Panc1 (cell line): Measurements from ENCODE around the gene TRAPPC12. TPM values are rescaled to one million over a fixed set of nuclear protein-coding genes. Genes with fewer than 3 reads are reported as not detected.

Source experiments
- ATAC-seq: fragments of 200-7000 bp; cut with Tn5 transposase; 2 replicates; pipeline ENCODE4 v1.9.1; 2020; ENCODE audit warnings: mild to moderate bottlenecking, moderate library complexity
- BruUV-seq: library from RNA; stranded (reverse); fragments of 400-500 nt; replicated peaks from 2 replicates; lab custom pipeline; 2021; lab: Mats Ljungman, UMichigan
- CTCF ChIA-PET: fragments of 300-600 bp; sonication (Branson Sonifier 250); formaldehyde crosslinking; loops from one replicate; lab custom pipeline; 2022; ENCODE audit warnings: antibody characterized with exemption; lab: Charles Lee
- POLR2A ChIA-PET: fragments of 300-600 bp; sonication (Branson Sonifier 250); formaldehyde crosslinking; loops from one replicate; lab custom pipeline; 2022; ENCODE audit warnings: antibody characterized with exemption; lab: Charles Lee
- DNase-seq: peaks from one replicate; pipeline ENCODE4 v3.0.0-alpha.2; 2010; ENCODE audit warnings: low read depth, low spot score
- H3K27ac ChIP-seq: 2 replicates; pipeline ENCODE4 v1.5.1; 2011; ENCODE audit warnings: mild to moderate bottlenecking, low read length, inconsistent platforms
- H3K27me3 ChIP-seq: fragments of 200-500 bp; sonication (Bioruptor generic); 2 replicates; pipeline ENCODE4 v1.6.0; 2014; ENCODE audit warnings: low read length, inconsistent platforms; ENCODE audit not compliant: control insufficient read depth, insufficient read depth
- H3K36me3 ChIP-seq: fragments of 200-500 bp; sonication (Bioruptor generic); 2 replicates; pipeline ENCODE4 v1.5.1; 2014; ENCODE audit warnings: inconsistent platforms, mild to moderate bottlenecking, low read length, moderate library complexity; ENCODE audit not compliant: control insufficient read depth, insufficient read depth
- H3K4me1 ChIP-seq: 2 replicates; pipeline ENCODE4 v1.5.1; 2011; ENCODE audit warnings: inconsistent platforms, mild to moderate bottlenecking, low read length, moderate library complexity; ENCODE audit not compliant: control insufficient read depth, insufficient read depth
- H3K4me3 ChIP-seq, 2 experiments: 2 replicates each; pipeline ENCODE4 v1.5.1; 2011 to 2012; ENCODE audit warnings: low read depth in 2 of 2, low read length in 2 of 2, mild to moderate bottlenecking in 2 of 2, inconsistent platforms in 1 of 2, moderate library complexity in 1 of 2
- H3K9me3 ChIP-seq: fragments of 200-500 bp; sonication (Bioruptor generic); 2 replicates; pipeline ENCODE4 v1.5.1; 2014; ENCODE audit warnings: low read depth, mild to moderate bottlenecking, inconsistent platforms, low read length, moderate library complexity; ENCODE audit not compliant: control insufficient read depth, insufficient read depth
- POLR2AphosphoS5 ChIP-seq: IDR thresholded peaks from 2 replicates; pipeline ENCODE4 v1.6.1; 2012; ENCODE audit warnings: mild to moderate bottlenecking, low read depth, low read length, moderate library complexity
- SIN3A ChIP-seq: IDR thresholded peaks from 2 replicates; pipeline ENCODE4 v1.6.1; 2012; ENCODE audit warnings: low read depth, mild to moderate bottlenecking, low read length, moderate library complexity, borderline replicate concordance; ENCODE audit not compliant: insufficient read depth
- TCF7L2 ChIP-seq: IDR thresholded peaks from 2 replicates; pipeline ENCODE4 v1.6.1; 2011; ENCODE audit warnings: mild to moderate bottlenecking, low read depth, low read length, inconsistent platforms
- in situ Hi-C: cut with HindIII; loops from 2 replicates; pipeline ENCODE4 v1.10.0; 2016; ENCODE audit warnings: low sequenced_read_pairs, low pct_unique_long_range_greater_than_20kb
- intact Hi-C: fragments of 100-400 bp; cut with micrococcal nuclease; formaldehyde crosslinking; loops from one replicate; pipeline ENCODE4 v1.10.0; 2022; ENCODE audit not compliant: unreplicated experiment
- total RNA-seq: library from RNA; stranded (reverse); gene quantifications from one replicate; pipeline ENCODE4 v1.2.1, GENCODE V29; 2021; ENCODE audit not compliant: unreplicated experiment
- TF ChIP-seq, protein P1 (sequence below): fragments of 450-650 bp; IDR thresholded peaks from 2 replicates; pipeline ENCODE4 v1.5.1; 2017; ENCODE audit warnings: mild to moderate bottlenecking
- TF ChIP-seq, protein P2 (sequence below), 2 experiments: IDR thresholded peaks; 2 replicates each; pipeline ENCODE4 v1.6.1; 2011 to 2012; ENCODE audit warnings: low read depth in 2 of 2, control low read depth in 1 of 2, low read length in 1 of 2, mild to moderate bottlenecking in 1 of 2, moderate library complexity in 1 of 2; ENCODE audit not compliant: insufficient read depth in 1 of 2

Gene TRAPPC12
- total RNA-seq, 1 experiment from 2014 or later = 78.7 TPM

DNA sequence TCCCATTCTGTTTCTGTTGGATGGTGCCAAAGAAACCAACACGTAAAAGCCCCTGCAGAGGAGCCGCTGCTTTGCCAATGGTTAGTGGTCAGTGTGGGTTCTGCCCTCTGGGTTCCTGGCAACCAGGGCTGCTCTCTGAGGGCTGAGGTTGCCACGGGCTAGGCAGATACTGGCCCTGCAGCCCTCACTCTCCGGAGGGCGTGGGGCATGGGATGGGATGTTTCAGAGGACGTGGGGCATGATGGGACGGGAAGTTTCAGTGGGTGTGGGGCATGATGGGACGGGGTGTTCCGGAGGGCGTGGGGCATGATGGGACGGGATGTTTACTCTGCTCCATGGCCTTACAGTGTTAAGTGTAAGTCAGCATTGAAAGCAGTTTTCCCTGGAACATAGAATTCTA, 105.7 kb downstream of the TRAPPC12 start:
- Histone ChIP-seq H3K4me1 (no peaks in the 10 kb centered on the region; the same call in 1 of the 2 replicates), H3K27me3 (no peaks in the 10 kb centered on the region), H3K36me3 (no peaks in the 10 kb centered on the region), H3K27ac (no peak overlapping the region), H3K9me3 (no peaks in the 10 kb centered on the region), H3K4me3 (no peak overlapping the region)
- CTCF ChIA-PET = no interaction called here
- TF ChIP-seq SIN3A (no peak), POLR2AphosphoS5 (no peak), TCF7L2 (no peak)
- TF ChIP-seq, protein P1, sequence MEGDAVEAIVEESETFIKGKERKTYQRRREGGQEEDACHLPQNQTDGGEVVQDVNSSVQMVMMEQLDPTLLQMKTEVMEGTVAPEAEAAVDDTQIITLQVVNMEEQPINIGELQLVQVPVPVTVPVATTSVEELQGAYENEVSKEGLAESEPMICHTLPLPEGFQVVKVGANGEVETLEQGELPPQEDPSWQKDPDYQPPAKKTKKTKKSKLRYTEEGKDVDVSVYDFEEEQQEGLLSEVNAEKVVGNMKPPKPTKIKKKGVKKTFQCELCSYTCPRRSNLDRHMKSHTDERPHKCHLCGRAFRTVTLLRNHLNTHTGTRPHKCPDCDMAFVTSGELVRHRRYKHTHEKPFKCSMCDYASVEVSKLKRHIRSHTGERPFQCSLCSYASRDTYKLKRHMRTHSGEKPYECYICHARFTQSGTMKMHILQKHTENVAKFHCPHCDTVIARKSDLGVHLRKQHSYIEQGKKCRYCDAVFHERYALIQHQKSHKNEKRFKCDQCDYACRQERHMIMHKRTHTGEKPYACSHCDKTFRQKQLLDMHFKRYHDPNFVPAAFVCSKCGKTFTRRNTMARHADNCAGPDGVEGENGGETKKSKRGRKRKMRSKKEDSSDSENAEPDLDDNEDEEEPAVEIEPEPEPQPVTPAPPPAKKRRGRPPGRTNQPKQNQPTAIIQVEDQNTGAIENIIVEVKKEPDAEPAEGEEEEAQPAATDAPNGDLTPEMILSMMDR = no peak
- TF ChIP-seq, protein P2, sequence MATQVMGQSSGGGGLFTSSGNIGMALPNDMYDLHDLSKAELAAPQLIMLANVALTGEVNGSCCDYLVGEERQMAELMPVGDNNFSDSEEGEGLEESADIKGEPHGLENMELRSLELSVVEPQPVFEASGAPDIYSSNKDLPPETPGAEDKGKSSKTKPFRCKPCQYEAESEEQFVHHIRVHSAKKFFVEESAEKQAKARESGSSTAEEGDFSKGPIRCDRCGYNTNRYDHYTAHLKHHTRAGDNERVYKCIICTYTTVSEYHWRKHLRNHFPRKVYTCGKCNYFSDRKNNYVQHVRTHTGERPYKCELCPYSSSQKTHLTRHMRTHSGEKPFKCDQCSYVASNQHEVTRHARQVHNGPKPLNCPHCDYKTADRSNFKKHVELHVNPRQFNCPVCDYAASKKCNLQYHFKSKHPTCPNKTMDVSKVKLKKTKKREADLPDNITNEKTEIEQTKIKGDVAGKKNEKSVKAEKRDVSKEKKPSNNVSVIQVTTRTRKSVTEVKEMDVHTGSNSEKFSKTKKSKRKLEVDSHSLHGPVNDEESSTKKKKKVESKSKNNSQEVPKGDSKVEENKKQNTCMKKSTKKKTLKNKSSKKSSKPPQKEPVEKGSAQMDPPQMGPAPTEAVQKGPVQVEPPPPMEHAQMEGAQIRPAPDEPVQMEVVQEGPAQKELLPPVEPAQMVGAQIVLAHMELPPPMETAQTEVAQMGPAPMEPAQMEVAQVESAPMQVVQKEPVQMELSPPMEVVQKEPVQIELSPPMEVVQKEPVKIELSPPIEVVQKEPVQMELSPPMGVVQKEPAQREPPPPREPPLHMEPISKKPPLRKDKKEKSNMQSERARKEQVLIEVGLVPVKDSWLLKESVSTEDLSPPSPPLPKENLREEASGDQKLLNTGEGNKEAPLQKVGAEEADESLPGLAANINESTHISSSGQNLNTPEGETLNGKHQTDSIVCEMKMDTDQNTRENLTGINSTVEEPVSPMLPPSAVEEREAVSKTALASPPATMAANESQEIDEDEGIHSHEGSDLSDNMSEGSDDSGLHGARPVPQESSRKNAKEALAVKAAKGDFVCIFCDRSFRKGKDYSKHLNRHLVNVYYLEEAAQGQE (IDR thresholded peaks at IDR 0.05; ENCODE audit: insufficient read depth in 1 of 2, low read depth in 2 of 2, low read length in 1 of 2) = no peak
- in situ Hi-C loops (no loop called here), intact Hi-C loops (no loop called here)
- no TSS peak for BruUV-seq
- POLR2A ChIA-PET = no interaction called here
- DNase-seq (no peak), ATAC-seq (no peak)

DNA sequence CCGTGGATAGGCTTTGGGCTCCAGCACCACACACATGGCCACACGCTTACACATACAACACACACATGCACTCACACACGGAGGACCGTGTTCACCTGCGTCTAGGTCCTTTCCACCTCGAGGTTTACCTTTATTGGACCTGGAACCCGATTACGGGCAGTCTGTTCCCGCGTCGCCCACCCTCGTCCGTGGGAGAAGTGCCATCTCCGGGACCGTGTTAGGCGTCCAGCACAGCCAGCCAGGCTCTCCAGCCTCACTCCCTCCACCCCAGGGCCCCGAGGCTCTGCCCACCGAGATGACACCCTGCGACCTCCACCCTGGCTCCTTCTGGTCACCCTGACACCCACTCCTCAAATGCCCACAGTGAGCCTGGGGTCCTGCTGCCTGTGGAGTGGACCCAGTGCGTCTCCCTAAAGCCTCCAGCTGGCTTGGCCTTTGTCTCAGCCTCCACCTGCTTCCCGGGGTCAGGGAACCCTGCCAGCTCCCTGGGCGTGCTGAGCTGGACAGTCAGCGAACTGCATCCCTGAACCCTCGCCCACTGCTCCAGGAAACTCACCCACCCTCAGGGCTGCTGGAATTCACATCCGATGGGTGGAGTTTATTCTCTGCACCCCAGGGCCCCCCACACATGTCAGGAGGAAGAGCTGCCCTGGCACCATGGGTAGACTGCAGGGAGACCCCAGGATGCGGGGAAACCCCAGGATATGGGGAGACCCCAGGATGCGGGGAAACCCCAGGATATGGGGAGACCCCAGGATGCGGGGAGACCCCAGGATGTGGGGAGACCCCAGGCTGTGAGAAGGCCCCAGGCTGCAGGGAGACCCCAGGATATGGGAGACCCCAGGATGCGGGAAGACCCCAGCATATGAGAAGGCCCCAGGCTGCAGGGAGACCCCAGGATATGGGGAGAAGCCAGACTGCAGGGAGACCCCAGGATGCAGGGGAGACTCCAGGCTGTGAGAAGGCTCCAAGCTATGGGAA, 106.8 kb downstream of the TRAPPC12 start:
- no peaks in the 10 kb centered on the region for H3K27me3 ChIP-seq
- H3K27ac ChIP-seq = no peak overlapping the region
- in situ Hi-C loops (no loop called here), intact Hi-C loops (no loop called here)
- ATAC-seq (no peak), DNase-seq (no peak)
- no peak overlapping the region for H3K4me3 ChIP-seq
- BruUV-seq = no TSS peak
- TF ChIP-seq TCF7L2 (no peak), POLR2AphosphoS5 (0 out of 2 replicates have a peak, but pooled peaks have one; percentile 9)
- TF ChIP-seq, protein P1 = no peak
- CTCF ChIA-PET = no interaction called here
- no peaks in the 10 kb centered on the region for H3K36me3 ChIP-seq
- H3K9me3 ChIP-seq = no peaks in the 10 kb centered on the region
- H3K4me1 ChIP-seq = no peaks in the 10 kb centered on the region; the same call in 1 of the 2 replicates
- POLR2A ChIA-PET = no interaction called here
